GM18951 (cell line): ENCODE data around the gene IKZF2.

Experiments used
- POLR2A ChIP-seq: IDR thresholded peaks from 4 replicates; pipeline ENCODE4 v1.6.1; 2011; ENCODE audit warnings: mild to moderate bottlenecking; ENCODE audit not compliant: insufficient read length, insufficient read depth; ENCODE audit errors: extremely low read depth
- in situ Hi-C: fragments of 300-500 bp; cut with MboI; formaldehyde crosslinking; loops from one replicate; pipeline ENCODE4 v1.12.0; 2022; ENCODE audit warnings: low sequenced_read_pairs, mixed read lengths, inconsistent platforms; ENCODE audit not compliant: unreplicated experiment

Gene IKZF2

DNA sequence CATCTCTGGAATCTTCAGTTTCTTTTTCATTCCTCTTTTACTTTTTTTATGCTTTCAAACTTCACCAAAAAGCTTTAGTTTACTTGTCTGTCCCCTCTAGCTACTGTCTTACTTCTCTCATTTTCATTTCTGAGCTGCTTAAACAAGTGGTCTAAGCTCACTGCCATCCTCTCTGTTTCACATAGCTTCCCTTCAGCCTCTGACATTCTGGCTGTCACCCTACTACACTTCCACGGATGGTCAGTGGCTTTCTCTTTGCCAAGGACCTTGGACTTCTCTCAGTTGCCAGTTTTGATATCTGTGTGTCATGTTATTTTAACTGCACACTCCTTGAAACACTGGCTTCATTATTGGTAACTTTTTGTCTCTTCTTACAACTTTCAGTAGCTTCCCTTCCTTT, 176.1 kb downstream of the IKZF2 start:
- in situ Hi-C loops = no loop called here
- TF ChIP-seq POLR2A = no peak

DNA sequence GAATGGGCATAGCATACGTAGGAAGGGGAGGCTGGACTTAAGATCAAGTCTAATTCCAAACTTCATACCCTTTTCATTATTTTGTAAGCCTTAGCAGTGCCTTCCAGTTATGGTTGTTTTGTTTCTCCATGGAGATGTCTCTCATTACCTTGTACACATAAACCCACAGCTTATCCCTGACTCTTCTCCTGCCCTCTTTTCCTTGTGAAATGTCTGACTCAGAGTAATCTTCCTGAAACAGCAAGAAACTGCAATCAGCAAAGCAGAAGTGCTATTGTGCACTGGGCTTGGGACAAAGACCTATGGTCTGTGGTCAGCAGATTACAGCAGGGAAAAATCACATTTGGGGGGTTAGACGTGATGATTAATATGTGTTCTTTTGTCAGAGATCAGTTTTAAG, 176.7 kb downstream of the IKZF2 start:
- in situ Hi-C loops = no loop called here
- no peak for TF ChIP-seq POLR2A

GRCh38 chr2:212973347-212973746, 178.1 kb downstream of the IKZF2 start:
- no peak for TF ChIP-seq POLR2A
- in situ Hi-C loops = no loop called here

DNA sequence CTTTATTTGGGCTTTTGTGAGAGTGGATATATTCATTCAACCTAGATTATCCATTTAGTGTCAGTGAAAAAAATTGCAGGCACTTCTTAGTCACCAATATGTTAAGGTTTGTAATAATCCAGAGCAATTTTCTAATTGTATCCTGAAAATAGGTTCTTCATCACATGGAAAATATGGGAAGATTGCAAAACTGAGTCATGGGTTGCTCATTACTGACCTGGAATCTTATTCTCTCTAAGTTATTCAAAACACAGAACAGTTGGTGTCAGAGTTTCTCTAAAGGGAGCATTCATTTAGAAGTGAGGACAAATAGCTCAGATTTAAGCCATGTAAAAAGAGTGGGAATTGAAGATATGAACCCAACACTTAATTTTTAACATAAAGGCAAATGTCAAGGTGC, 181.3 kb downstream of the IKZF2 start:
- in situ Hi-C loops = no loop called here
- TF ChIP-seq POLR2A = no peak

GRCh38 chr2:212968284-212969081, 182.9 kb downstream of the IKZF2 start:
- in situ Hi-C loops = no loop called here

GRCh38 chr2:212966884-212967283, 184.5 kb downstream of the IKZF2 start:
- no peak for TF ChIP-seq POLR2A
- in situ Hi-C loops = no loop called here

More at GRCh38 chr2:212968284-212969081, 182.9 kb downstream of the IKZF2 start:
- TF ChIP-seq POLR2A = no peak

GRCh38 chr2:212962691-212963090, 188.7 kb downstream of the IKZF2 start:
- no peak for TF ChIP-seq POLR2A
- in situ Hi-C loops = no loop called here

DNA sequence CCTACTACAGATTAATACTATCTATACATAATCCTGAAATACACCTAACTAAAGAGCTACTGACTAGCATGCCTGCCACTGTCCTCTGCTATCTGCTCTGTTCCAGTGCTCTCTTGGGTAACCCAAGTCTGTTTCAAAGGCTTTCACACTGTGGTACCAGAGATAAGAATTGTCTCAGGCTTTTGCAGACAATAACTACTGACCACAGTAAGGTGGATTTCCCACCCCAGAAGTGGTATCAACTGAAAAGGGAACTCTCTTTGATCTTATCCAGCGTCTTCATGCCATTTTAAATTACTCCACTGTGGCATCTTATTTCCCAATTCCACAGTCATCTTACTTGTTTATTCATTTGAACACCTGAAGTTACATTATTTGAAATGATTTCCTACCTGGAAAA, 190.2 kb downstream of the IKZF2 start:
- no peak for TF ChIP-seq POLR2A
- in situ Hi-C loops = no loop called here

DNA sequence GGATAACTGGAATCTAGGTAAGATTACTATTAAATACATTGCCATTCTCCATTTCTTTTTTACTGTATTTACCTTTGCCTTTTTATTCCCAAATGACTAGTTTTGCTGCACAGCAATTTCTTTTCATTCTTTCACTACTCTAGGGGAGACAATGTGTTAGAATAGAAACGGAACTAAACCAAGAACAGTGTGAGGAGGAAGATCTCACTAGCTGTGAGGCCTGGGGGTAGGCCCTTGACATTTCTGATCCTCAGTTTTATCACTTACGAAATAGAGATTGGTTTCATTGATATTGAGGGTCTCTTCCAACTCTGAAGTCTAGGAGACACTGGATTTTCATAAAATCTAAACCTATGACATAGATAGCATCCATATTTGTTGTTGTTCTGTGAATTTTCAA, 191.1 kb downstream of the IKZF2 start:
- in situ Hi-C loops = no loop called here
- TF ChIP-seq POLR2A = no peak

DNA sequence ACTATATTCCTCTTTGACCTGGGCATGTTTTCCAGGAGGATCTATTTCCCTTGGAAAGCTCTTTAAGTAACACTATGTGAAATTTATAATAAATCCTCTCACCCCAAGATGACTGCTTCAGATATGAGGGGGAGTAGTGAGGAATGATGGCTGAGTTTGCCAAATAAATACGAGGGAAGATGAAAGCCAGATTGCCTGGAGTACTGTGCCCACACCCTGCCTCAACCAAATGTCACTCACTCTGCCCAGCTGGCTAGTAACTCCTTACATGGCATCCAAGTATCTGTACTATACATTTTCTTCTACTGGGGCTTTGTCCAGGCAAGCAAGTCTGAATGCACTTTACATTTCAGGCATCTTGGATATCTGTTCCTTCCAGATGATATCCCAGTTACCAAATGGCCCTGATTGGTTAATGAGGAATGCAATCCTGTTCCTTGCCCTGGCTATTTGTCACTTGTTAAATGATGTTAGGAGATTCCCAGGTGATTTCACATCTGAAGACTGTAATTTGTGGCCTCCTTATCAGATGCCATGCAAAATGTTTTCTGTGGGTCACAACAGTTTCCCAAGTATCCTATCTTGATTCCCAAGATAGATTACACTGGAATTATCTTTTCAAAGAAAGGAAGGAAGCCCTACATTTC, 191.8 kb downstream of the IKZF2 start:
- no peak for TF ChIP-seq POLR2A
- in situ Hi-C loops = no loop called here

- in situ Hi-C loops = no loop called here
- no peak for TF ChIP-seq POLR2A
Measured at GRCh38 chr2:212958757-212959295, 192.6 kb downstream of the IKZF2 start.

- no peak for TF ChIP-seq POLR2A
- in situ Hi-C loops = no loop called here
Measured at GRCh38 chr2:212958133-212958532, 193.3 kb downstream of the IKZF2 start.

- TF ChIP-seq POLR2A = no peak
- in situ Hi-C loops = no loop called here
Measured at GRCh38 chr2:212957624-212958023, 193.8 kb downstream of the IKZF2 start.
